HG03342 (cell line): ENCODE data around the gene EIF4E3.
A peak's percentile ranks its signal among the peaks of the same experiment; 100 is the strongest.

Experiments
- ATAC-seq: cut with Tn5 transposase; IDR thresholded peaks from one replicate; pipeline ENCODE4 v1.9.1; 2021; ENCODE audit warnings: mild to moderate bottlenecking, moderate library complexity; ENCODE audit not compliant: unreplicated experiment

The EIF4E3 gene

DNA sequence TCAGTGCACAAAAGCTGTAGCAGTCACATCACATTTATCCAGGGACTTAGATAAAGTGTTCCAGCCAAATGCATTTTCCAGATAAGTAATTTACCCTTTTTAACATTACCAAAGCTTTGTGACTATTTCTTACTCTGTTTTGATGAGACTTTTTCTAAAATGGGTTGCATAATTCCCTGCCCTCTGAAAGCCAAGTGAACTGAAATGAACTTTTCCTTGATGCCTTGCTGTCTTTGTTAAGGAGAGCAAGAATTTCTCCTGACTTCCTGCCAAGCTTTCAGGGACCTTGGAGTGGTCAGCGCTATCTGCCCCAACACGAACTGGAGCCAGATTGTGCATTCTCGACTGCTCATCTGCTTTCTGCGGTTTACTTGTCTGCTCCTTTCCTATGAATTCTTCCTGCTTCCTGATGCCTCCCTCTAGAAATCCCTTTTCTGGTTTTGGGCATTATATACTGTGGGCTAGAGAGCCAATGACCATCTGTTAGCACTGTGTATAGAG is 34.8 kb downstream of the EIF4E3 start:
- no peak for ATAC-seq

DNA sequence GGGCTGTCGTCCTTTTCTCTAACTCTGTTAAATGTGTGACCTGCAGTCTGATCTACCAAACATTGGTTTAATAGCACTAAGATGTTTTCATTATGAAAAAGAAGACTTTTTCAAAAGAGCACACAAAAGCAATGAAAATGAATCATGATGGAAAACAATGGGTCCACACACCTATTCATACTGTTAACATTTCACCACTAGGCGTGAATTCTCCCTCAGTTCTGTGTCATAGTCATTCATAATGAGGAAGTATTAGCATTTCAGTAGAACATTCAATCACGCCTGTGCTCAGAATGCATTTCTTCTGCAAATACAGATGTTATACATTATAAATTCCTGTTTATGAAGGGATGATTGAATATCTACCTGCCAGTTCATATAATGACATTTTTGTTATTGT is 35.9 kb downstream of the EIF4E3 start:
- peak; percentile 51 for ATAC-seq

DNA sequence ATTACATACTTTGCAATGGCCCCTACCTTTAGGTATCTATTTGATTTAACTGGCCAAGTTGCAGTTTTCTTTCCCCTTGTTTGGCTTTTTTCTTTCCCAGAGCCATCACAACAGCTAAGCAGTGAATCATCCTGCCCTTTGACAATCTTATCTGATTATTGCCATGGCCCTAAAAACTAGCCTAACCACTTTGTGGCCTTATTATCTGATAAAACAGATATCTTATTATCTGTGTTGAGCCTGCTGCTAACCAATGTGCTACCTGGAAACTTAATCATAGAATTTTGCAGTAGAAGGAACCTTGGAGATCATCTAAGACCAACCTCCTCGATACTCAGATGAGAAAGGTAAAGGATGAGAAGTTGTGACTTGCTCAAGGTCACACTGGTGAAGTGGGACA is 37.1 kb downstream of the EIF4E3 start:
- ATAC-seq = no peak

DNA sequence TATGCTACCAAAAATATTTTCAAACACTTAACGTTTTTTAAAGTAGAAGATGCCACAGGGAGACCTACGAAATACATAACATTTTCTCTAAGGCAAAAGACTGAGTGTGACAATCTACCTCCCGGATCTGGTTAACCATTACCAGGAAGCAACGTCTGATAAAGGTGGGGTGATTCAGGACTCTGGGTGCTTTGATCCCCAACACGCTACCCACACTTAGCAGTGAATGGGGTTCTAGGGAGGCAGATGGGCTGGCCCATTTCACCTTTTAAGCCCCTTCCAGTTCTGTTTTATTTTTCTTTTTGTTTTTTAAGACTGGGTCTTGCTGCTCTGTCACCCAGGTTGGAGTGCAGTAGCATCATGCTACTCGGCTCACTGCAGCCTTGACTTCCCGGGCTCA is 39.5 kb downstream of the EIF4E3 start:
- ATAC-seq = no peak

DNA sequence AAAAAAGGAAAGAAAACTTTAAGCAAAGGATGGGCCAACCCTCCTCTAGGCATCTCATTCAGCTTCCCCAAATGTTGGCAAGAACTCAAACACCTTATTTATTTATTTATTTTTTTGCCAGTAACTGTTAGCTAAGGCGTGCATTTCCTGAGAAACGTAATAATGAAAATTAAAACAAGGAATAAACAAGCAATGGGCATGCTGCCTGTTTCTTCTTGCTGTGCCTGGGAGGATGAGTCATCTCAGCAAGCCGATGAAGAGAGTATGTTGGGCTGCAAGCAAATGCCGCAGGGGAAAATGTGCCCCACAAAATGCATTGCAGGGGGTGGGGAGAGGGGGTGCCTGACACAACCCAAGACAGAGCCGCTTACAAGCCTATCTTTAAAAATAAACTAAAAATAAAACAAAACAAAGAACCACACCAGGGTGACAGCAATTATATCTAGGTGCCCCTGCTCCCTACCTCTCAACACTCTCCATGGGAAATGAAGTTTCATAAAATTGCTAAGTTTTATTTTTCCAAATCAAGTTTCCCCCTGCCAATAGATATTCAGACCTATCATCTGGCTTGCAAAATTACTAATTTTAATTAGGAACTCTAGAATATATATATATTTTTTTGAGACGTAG is 40.3 kb downstream of the EIF4E3 start:
- no peak for ATAC-seq

DNA sequence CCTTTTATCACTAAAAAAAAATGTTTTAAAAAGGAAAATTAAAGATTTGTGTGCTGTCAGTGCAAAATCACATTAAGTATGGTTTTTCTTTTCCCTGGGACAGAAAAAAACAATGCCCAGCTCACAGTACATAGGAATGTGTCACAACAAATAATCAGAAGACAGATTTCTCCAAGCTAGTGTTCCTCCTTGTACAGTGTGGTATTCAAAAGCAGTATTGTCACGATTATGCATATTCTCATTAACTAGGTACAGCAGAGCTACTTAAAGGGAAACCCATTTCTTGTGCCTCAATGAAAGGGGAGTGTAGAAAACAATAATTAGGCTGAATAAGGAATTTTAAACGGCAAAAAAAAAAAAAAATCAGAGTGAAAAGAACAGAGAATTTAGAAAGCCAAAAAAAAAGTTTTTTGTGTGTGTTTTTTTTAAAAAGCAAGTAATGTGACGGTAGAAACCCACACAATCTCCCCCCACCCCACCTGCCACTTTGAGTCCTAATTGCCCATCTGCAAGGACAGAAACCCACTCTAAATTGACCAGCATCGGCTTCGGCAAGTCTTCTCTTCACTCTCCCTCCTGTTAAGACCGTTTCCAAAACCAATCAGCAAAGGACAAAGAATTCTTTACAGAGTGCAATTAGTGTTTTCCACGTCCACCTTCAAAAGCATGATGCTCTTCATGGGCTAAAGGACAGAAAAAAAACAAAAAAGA is 41.0 kb downstream of the EIF4E3 start:
- ATAC-seq = no peak

DNA sequence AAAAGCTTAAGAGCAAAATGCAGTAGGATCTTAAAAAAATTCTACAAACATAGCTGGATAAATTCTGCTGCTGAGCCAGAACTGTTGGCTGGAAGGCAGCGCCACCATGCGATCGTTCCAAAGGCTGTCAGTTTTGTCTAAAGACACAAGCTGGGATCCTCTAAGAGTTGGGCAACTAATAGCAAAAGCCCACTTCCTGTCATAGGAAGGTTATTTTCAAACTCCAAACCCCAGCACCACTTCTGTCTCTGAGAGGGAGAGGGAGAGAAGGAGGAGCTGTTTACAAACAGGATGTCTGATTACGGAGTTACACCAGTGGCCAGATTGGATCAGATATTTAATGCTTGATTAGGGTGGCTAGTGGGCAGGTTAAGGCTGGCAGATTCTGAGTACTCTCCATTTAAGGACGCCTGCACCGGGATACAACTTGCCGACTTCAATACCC is 44.0 kb downstream of the EIF4E3 start:
- ATAC-seq = peak; percentile 75

DNA sequence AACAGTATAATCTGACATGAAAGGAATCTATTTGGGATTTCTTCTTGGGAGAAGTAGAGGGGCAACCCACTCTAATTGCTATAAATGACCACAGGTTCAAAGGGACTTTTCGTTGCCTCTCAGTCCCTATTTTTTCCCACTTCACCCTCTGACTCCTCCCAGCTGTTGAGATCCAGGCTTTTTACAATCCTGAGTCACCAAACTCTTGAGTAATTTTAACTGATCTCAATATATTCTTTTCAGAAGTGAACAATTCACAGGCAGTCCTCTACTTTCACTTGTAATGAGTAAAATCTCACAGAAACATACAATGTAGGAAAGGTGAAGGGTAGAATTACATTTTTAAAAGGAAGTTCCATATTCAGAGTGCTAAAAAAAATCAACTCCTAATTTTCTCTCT is 44.6 kb downstream of the EIF4E3 start:
- ATAC-seq = no peak

DNA sequence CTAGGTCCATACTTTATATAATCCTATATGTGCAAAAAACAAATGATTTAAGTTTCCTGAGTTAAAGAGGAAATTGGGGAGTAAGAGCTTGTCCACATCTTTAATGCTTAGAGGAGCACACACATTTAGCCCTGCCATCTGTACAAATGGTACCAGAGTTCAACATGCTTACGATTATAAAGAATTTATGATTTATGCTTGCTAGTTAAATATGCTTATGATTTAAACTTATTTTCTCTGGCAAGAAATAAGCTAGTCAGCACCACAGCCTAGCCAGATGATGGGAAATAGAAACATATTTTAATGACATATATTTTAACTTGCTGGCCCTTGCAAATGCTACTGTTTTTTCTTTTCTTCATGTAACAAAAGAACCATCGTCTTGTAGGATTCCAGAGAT is 48.3 kb downstream of the EIF4E3 start:
- ATAC-seq = no peak

DNA sequence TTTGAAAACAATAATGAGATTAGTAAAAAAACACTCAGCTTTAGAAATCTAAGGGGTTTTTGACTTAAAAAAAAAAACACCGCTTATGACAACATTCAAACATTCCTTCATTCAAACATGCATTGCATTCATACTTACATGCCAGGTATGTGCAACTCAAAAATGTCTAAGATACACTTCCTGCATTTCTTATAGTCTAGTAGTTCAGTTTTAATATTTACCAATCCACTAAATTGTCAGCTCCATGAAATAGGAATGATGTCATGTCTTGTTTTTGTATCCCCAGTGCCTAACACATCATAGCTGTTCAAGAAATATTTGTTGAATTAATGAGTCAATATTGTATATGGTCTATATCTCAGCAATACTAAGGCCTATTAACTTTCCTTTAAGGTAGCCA is 51.7 kb downstream of the EIF4E3 start:
- no peak for ATAC-seq

DNA sequence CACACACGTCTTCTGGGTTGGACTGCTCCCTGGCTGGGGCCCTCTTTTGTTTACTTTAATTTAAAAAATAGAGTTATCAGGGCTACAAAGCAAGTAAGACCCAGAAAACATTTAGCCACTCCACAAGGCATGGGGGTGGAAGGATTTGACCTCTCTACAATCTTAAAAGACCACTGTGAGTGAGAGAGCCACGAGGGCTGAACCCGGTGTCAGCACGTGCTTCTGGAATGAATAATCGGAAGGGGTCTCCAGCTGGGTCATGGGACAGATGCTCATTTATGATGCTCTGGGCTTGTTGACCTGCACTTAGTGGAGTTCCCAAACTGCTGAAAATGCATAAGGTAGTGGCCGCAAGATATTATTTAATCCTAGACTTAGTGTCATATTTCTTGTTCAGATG is 52.4 kb downstream of the EIF4E3 start:
- ATAC-seq = no peak

DNA sequence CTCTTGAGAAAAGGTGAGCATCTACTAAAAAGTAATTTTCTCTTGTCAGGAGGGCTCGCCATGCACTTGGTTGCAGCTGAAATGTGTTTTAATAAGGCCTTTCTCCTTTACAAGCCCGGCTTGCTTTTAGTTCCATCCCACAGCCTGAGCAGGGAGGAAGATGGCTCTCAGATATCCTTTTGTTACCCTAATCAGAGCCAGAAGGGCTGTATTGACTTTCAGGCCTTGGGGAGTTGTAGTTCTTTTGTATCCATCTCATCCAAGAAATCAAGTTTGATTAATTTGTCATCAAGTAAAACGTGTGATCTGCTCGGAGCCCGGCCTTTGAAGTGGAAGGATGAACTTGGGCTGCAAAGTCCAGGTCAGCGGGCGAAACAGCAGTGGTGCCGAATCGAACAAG is 52.9 kb downstream of the EIF4E3 start:
- no peak for ATAC-seq

DNA sequence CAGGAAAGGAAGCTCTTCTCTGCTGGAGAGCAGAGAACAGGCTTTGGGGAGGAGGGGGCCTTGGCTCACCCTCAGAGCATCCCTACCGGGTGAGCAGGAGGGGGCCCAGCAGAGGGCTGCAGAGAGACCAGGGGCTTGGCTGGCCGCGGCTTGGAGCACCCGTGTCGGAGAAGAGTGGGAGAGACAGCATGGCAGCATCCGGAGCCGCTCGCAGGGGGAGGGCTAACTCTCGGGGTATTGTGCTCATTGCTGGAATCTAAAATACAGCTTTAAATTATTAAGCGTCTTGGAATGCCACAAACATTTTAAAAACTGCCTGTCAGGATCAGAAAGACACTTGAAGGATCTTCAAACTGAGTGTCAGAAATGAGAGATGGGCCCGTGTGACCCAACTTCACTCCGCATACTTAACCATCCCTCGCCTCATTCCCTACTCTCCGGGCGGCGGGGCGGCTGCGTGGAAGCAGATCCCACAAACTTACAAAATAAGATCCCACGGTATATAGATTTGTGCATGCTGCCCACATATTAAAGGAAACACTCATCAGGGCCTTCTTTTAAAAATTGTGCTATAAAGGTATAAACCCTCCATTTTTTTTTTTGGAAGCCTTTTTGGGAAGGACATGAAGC is 53.9 kb downstream of the EIF4E3 start:
- ATAC-seq = no peak

DNA sequence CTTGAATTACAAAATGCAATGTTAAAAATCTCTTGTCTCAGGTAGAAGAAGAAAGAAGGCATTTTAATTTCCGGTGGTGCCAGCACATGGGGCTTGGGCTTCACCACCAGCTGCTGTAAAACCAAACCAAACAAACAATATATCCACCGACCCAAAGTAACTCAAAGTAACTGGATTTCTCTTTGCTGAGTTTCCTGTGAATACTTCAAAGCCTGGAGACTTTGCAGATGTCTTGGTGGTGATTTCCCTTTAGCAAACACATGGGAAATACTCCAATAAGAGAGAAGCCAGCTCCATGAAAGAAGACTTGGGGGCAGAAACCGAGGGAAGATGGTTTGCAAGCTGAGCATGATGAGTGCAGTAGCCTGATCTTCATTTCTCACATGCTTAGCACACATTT is 62.6 kb downstream of the EIF4E3 start:
- ATAC-seq = no peak

DNA sequence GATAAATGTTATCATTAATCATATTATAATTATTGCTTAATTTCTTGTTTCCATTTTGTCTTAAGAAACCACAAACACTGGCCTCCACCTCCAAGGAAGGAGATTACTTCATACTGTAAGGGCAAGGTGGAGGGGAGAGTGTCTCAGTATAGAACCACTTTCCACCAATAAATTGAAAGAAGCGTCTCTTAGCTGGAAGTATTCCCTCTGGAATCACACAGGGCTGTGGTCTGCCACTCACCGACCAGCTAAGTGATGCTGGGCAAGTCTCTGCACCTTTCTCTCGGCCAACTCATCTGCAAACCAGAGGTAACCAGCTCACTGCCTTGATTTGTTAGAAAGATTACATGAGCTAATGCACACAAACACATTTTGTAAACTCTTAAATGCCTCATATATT is 63.1 kb downstream of the EIF4E3 start:
- no peak for ATAC-seq

DNA sequence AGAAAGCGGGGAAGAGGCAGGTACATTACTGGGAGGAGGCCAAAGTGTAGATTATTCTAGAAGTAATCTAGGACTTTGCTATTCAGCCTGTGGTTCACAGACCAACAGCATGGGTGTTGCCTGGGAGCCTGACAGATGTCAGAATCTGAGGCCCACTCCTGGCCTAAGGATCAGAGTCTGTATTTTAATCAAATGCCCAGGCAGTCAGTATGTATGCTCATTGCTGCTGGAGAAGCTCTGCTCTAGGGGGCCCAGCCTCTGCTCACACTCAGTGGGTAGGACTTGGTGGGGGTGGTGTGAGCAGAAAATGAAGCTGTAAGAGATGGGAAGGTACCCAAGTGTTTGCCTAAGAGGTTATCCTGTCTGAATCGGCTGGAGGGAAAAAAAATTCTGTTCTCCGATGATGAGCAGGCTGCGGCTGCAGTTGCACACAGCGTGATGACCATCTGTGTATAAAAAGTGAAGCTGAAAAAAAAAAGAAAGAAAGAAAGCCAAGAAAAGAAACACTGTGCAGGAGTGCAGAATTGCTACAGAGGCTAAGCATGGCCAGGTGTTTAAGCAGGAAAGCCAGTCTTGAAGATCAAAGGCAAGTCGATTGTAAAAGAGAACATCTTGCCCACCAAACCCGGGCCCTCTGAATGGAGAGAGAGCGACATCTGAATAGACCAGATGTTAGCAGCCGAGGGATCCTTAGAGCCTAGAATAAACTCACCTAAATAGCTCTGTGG is 65.2 kb downstream of the EIF4E3 start:
- ATAC-seq = no peak

DNA sequence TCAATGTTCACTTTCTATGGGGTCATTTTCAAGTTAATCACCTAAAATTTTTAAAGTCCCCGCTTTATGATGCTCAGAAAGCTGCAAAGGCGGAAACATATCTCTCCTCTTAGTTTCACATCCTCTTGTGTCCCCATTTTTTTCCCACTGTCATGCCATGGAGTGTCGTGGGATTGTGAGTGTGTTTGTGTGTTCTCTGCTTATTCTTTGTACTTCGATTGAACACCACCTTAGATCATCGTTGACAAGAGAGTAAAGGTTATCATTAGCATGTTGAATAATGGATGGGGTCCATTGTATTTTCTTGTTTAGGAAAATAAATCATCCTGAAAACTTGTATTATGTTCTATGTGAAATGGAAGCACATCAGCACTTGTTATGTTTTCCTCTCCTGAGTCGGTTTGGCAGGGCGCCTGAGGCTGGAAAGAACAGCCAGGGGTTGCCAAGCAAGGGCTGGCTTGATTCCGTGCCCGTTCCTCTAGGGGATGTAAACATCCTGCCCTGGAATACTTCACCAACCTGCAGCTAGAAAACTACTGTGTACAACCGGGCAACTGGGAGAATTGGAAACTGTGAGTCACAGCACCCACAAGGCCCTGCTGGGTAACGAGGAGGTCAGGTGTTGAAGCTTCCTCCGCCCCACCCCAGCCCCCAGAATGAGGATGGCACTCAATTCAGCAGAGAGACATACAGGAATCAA is 67.2 kb downstream of the EIF4E3 start:
- no peak for ATAC-seq

DNA sequence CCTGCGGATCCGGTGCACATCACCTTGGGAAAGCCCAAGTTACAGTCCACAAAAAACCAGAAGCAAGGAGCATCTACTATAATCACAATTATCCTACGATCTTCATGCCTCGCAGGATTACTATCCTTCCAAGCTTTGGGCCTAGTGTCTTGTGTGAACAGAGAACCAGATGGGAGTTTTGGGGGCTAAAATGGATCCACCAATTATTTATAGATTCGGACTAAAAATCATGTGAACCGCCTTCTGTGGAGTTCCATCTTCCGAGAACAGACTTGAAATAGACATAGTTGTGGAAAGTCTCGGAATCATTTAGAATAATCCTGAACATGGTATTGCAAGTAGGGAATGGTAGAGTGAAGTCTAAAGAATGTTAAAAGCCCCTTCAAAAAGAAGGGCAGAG is 70.1 kb downstream of the EIF4E3 start:
- no peak for ATAC-seq

DNA sequence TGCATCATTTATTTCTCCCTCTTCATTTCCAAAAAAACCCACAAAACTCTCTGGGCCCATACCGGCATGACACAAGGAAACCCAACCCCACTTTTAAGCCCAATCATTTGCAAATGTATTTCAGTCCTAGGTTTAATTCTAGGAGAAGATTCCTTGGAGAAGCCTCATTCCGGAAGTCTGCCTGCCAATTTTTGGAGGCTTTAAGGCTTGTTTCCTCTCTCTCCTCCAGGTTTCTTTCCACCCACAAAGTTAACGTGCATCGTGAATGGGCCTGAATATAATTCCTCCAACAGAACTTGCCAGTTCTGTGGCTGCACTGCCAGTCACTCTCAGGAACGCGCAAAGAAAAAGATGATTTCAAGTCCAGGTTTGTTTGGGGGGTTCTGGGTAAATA is 71.8 kb downstream of the EIF4E3 start:
- no peak for ATAC-seq

DNA sequence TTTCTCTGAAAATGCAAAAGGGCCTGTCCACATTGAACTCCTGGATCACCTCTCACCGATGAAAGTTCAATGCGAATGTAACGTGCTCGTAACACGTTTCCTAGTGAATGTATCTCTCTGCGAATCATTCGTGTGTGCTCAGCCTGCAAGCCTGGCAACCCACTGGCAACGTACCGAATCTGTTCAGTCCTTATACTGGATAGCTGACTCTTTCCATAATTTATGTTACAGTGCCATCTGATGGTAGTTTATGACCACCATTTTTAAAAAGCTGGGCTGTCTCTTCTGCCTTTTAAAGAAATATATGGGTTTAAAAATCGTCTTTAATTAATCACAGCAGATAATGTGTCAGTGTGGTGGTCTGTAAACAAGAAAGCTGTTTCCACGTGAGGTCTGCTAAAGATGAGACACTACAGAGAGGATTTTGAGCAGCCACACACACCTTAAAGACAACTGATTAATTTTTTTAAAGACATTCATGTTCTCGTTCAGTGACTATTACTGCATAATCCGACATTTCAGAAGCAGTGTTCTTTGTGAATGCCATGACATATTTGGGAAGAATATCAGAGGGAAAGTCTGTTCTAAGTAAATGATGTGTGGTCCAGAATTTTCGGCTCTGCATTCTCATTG is 72.3 kb downstream of the EIF4E3 start:
- no peak for ATAC-seq
